HFFc6 (cell line): ENCODE data around the gene ISL1. TPM values are rescaled to one million over a fixed set of nuclear protein-coding genes. Genes with fewer than 3 reads are reported as not detected.

Source experiments
- DNase-seq: peaks from one replicate; pipeline ENCODE4 v3.0.0-alpha.2; 2018
- H3K27ac Mint-ChIP-seq: 2 replicates; pipeline ENCODE4 v1.8.0; 2020; ENCODE audit warnings: mild to moderate bottlenecking, mixed read lengths
- H3K27me3 Mint-ChIP-seq: 2 replicates; pipeline ENCODE4 v1.8.0; 2021; ENCODE audit warnings: mild to moderate bottlenecking, moderate library complexity, mixed read lengths; ENCODE audit not compliant: insufficient read depth
- H3K36me3 Mint-ChIP-seq: 2 replicates; pipeline ENCODE4 v1.8.0; 2021; ENCODE audit warnings: low read depth, mixed read lengths
- H3K4me1 Mint-ChIP-seq: 2 replicates; pipeline ENCODE4 v1.8.0; 2020; ENCODE audit warnings: low read depth, mixed read lengths
- H3K4me3 Mint-ChIP-seq: 2 replicates; pipeline ENCODE4 v1.8.0; 2020; ENCODE audit warnings: mild to moderate bottlenecking, moderate library complexity, mixed read lengths
- H3K9me3 Mint-ChIP-seq: 2 replicates; pipeline ENCODE4 v1.8.0; 2020; ENCODE audit warnings: mild to moderate bottlenecking, mixed read lengths
- CTCF ChIP-seq: fragments of 200-600 bp; sonication (generic); IDR thresholded peaks from 2 replicates; pipeline ENCODE4 v1.5.0; 2021; ENCODE audit warnings: antibody characterized with exemption, mild to moderate bottlenecking
- total RNA-seq, 6 experiments: library from RNA; stranded (reverse); fragmentation: NEBNext Ultra II Directional; extraction: Animal tissue kit (Norgen Biotek cat#: 25700); gene quantifications; 2 replicates in 1 of 6; 3 replicates in 5 of 6; pipeline ENCODE4 v1.2.3, GENCODE V29; 2021

The ISL1 gene
- total RNA-seq, 6 experiments from 2014 or later, result 0.48 to 4.1 (median 0.67) TPM

DNA sequence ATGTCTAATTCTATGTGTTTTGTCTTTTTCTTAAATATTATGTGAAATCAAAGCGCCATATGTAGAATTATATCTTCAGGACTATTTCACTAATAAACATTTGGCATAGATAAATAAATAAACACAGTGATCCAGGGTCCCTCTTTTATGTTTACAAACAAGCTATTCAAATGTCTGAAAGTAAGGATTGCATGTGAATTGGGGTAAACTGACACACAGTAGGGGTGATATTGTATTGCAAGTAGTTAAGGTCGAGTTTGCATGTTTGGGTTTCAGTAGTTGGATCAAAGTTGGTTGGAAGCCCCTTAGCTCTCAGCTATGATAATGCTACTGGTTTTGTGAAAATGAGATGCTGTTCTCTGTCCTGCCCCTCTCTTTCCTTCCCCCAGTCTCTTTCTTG, 11.4 kb downstream of the ISL1 start:
- Mint-ChIP-seq H3K36me3 (peaks cover 5% of the 10 kb centered on the region; the same call in 1 of the 2 replicates), H3K27me3 (peaks cover 2% of the 10 kb centered on the region; the same call in 1 of the 2 replicates), H3K4me3 (no peak overlapping the region), H3K9me3 (no peaks in the 10 kb centered on the region; the same call in 1 of the 2 replicates), H3K4me1 (peaks cover 43% of the 10 kb centered on the region; the same call in 1 of the 2 replicates), H3K27ac (no peak overlapping the region)
- no peak for DNase-seq
- TF ChIP-seq CTCF, result no peak

GRCh38 chr5:51395245-51395644, 12.0 kb downstream of the ISL1 start:
- TF ChIP-seq CTCF, result no peak
- no peak for DNase-seq
- no peak overlapping the region for H3K4me3 Mint-ChIP-seq
- peaks cover 40% of the 10 kb centered on the region; the same call in 1 of the 2 replicates for H3K4me1 Mint-ChIP-seq
- H3K27me3 Mint-ChIP-seq, result no peaks in the 10 kb centered on the region; the same call in 1 of the 2 replicates
- no peaks in the 10 kb centered on the region; the same call in 1 of the 2 replicates for H3K9me3 Mint-ChIP-seq
- H3K27ac Mint-ChIP-seq, result no peak overlapping the region
- H3K36me3 Mint-ChIP-seq, result peaks cover 5% of the 10 kb centered on the region; the same call in 1 of the 2 replicates

DNA sequence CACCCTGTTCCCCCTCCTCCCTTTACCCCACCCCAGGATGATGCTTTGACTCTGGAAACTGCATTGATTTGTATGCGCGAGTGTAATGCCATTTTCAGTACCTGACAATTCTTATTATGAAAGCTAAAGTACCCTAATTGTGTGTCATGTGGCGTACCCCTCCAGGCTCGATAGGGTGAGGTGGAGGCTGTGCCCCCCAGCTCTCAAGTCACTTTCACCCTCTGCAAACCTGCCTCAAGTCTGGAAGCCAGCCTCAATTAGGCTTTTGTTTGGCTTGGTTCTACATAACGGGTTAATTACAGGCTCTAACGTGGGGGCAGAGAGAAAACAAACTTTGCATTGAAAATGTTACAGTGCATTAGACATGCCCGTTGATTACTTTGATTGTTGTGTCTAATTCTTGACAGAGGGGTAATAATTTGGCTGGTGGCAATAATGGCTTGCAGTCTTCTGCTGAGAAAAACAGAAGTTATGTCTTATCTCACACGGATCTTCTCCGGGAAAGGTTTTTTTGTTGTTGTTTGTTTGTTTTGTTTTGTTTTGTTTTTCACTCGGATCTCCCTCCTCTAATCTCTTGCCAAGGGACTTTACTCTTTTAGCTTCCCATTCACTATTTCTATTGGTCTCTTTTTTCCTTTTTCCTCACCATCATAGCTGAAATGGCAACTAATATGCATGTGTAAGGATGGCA, 12.6 kb downstream of the ISL1 start:
- peaks cover 5% of the 10 kb centered on the region; the same call in 1 of the 2 replicates for H3K36me3 Mint-ChIP-seq
- no peaks in the 10 kb centered on the region; the same call in 1 of the 2 replicates for H3K9me3 Mint-ChIP-seq
- no peak for DNase-seq
- TF ChIP-seq CTCF, result no peak
- no peak overlapping the region; the same call in 1 of the 2 replicates for H3K27ac Mint-ChIP-seq
- H3K4me3 Mint-ChIP-seq, result no peak overlapping the region
- H3K4me1 Mint-ChIP-seq, result peaks cover 35% of the 10 kb centered on the region; the same call in 1 of the 2 replicates
- no peaks in the 10 kb centered on the region; the same call in 1 of the 2 replicates for H3K27me3 Mint-ChIP-seq

- TF ChIP-seq CTCF, result no peak
- peak overlapping the region; percentile 63; the same call in 1 of the 2 replicates for H3K27ac Mint-ChIP-seq
- peak overlapping the region; percentile 70; the same call in 1 of the 2 replicates for H3K4me3 Mint-ChIP-seq
- DNase-seq, result peak; percentile 40
- peaks cover 32% of the 10 kb centered on the region; the same call in 1 of the 2 replicates for H3K4me1 Mint-ChIP-seq
- no peaks in the 10 kb centered on the region for H3K27me3 Mint-ChIP-seq
- no peaks in the 10 kb centered on the region; the same call in 1 of the 2 replicates for H3K9me3 Mint-ChIP-seq
- peaks cover 5% of the 10 kb centered on the region; the same call in 1 of the 2 replicates for H3K36me3 Mint-ChIP-seq
Observed at GRCh38 chr5:51396797-51397196, 13.5 kb downstream of the ISL1 start.

DNA sequence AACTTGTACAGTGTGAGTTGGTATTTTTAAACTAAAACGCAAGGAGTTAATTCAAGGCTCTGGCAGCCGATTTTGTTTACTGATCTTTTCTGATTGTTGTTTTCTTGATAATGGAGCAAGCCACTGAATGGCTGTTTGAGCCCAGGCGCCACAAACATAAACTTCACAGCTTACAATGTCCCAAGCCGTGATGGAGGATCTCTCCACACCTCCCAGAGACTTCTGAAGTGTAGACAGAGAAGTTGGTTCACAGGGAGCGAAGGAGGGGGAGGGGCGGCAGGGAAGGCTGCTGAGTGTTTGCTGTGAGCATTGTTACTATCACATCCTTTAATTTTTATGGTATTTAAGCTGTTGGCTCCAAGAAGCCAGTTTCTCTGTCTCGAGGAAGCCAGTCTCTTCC, 14.7 kb downstream of the ISL1 start:
- Mint-ChIP-seq H3K36me3 (peaks cover under 1% of the 10 kb centered on the region; the same call in 1 of the 2 replicates), H3K27ac (peak overlapping the region; percentile 74; the same call in 1 of the 2 replicates), H3K27me3 (no peaks in the 10 kb centered on the region), H3K4me1 (peaks cover 24% of the 10 kb centered on the region; the same call in 1 of the 2 replicates), H3K4me3 (peak overlapping the region; percentile 65; the same call in 1 of the 2 replicates), H3K9me3 (no peaks in the 10 kb centered on the region; the same call in 1 of the 2 replicates)
- no peak for TF ChIP-seq CTCF
- DNase-seq, result no peak
